OCI-M2 (cell line): ENCODE measurements around the gene PLEKHG1.

ENCODE experiments used
- DNase-seq: peaks from one replicate; lab custom pipeline; 2025; ENCODE audit not compliant: unreplicated experiment; lab: John Stamatoyannopoulos, UW

The PLEKHG1 gene

GRCh38 chr6:150637266-150637665, 37.6 kb downstream of the PLEKHG1 start:
- DNase-seq = no peak

GRCh38 chr6:150638267-150638666, 38.6 kb downstream of the PLEKHG1 start:
- DNase-seq = no peak

- DNase-seq = no peak
Observed at GRCh38 chr6:150638765-150639164, 39.1 kb downstream of the PLEKHG1 start.

GRCh38 chr6:150639823-150640331, 40.2 kb downstream of the PLEKHG1 start:
- DNase-seq = no peak

GRCh38 chr6:150640556-150641209, 41.0 kb downstream of the PLEKHG1 start:
- no peak for DNase-seq

GRCh38 chr6:150641398-150642139, 41.9 kb downstream of the PLEKHG1 start:
- no peak for DNase-seq

- no peak for DNase-seq
Observed at GRCh38 chr6:150646228-150646627, 46.5 kb downstream of the PLEKHG1 start.

GRCh38 chr6:150647051-150647450, 47.4 kb downstream of the PLEKHG1 start:
- no peak for DNase-seq
